ENCODE results near the gene DLL4. TPM values are rescaled to one million over a fixed set of nuclear protein-coding genes. Genes with fewer than 3 reads are reported as not detected.

Gene DLL4
- 0.26 TPM in 1 of 2 replicates, not detected in the other for total RNA-seq

GRCh38 chr15:40928821-40929659, at the start of gene DLL4:
TSS of gene DLL4 (plus strand) at chr15:40929340. CDS start at chr15:40929669, 329 bp downstream.

GRCh38 chr15:40893733-40894680, 35.1 kb upstream of the DLL4 start, which contains the start of gene VPS18:
TSS of gene VPS18 (plus strand) at chr15:40894450. CDS start at chr15:40894769, 319 bp downstream.

DNA sequence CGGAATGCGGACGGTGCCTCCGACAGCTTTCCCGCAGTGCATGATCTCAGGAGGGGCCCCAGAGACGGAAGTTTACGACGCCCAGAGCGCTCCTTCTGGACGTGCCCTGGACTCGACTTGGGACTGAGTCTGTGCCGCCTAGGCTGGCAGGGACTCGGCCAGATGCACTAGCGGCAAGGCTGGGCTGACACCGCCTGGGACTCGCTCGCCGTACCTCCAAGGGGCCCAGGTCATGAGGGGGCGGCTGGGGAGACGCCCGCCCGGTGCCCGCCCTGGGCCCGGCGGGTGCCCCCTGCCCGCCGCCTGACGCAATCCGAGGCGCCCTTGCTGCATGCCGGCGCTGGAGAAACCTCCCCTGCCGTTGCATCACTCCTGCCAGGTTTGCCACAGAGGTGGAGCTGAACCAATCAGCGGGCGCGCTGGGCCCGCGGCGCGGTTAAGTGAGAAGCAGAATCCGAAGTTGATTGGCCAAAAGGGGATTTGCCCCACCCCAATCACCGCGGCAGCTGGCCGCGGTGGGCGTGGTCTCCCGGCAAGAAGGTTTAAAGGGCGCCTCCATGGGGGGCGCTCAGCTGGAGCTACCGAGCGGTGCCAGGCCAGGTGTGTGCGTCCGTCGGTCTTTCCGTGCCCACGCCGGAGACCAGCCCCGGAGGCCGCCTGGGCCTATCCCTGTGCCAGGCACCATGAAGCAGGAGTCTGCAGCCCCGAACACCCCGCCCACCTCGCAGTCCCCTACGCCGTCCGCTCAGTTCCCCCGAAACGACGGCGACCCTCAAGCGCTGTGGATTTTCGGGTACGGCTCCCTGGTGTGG, 24.0 kb downstream of the DLL4 start, which contains the start of gene CHAC1:
TSS of gene CHAC1 (plus strand) at position 571 of the 812 bp plus-strand sequence. CDS start at position 684, 113 bp downstream.

Other genes starting within 250 kb of the DLL4 start
- gene RAD51, start 234.2 kb upstream of the DLL4 start, total RNA-seq: 1.2 and 5.6 TPM in 2 replicates
- 21.8 and 28.2 TPM in 2 replicates for gene RMDN3, start 174.1 kb upstream of the DLL4 start, total RNA-seq
- gene GCHFR, start 165.3 kb upstream of the DLL4 start, total RNA-seq: 26.3 and 32.4 TPM in 2 replicates
- 0.34 TPM in 1 of 2 replicates, not detected in the other for gene C15orf62, start 159.4 kb upstream of the DLL4 start, total RNA-seq
- gene ZFYVE19, start 122.3 kb upstream of the DLL4 start, total RNA-seq: 16.0 and 25.7 TPM in 2 replicates
- 18.1 and 24.5 TPM in 2 replicates for gene DNAJC17, start 121.9 kb upstream of the DLL4 start, total RNA-seq
- not detected in 2 replicates for gene PPP1R14D, start 100.6 kb upstream of the DLL4 start, total RNA-seq
- 0.09 and 0.58 TPM in 2 replicates for gene SPINT1, start 85.3 kb upstream of the DLL4 start, total RNA-seq
- gene RHOV, start 55.1 kb upstream of the DLL4 start, total RNA-seq: not detected in 2 replicates
- 26.6 and 30.7 TPM in 2 replicates for gene VPS18, start 34.9 kb upstream of the DLL4 start, total RNA-seq
- gene CHAC1, start 24.1 kb downstream of the DLL4 start, total RNA-seq: 33.9 and 60.4 TPM in 2 replicates
- gene INO80, start 186.9 kb downstream of the DLL4 start, total RNA-seq: 23.8 and 28.7 TPM in 2 replicates